GM19455 (cell line): ENCODE results near the gene OR5J2.
"Not testable (repeated sequence)": the region's sequence is repeated elsewhere in the genome, so short reads cannot be mapped to it uniquely, and the experiment has no call there.

Source experiments
- ATAC-seq: cut with Tn5 transposase; IDR thresholded peaks from one replicate; pipeline ENCODE4 v1.9.1; 2021; ENCODE audit not compliant: unreplicated experiment

The OR5J2 gene

DNA sequence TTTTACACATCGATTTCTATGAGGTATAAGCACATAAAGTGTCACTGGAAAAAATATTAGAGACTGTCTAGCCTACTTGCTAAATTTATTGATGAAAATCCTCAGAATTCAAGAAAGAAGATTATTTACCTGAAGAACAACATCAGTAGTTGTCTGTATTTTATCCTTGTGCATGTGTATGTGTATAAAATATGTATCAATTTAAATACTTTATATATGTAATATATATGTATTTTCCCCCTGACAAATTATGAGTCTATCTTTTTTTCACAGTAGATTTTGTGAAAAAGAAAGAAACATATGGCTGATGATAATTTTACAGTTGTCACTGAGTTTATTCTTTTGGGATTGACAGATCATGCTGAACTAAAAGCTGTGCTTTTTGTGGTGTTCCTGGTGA lies at the start of gene OR5J2:
OR5J2 (plus strand) TSS at position 301 of the 400 bp plus-strand sequence; CDS start at position 301, 0 bp downstream.
- no peak for ATAC-seq

DNA sequence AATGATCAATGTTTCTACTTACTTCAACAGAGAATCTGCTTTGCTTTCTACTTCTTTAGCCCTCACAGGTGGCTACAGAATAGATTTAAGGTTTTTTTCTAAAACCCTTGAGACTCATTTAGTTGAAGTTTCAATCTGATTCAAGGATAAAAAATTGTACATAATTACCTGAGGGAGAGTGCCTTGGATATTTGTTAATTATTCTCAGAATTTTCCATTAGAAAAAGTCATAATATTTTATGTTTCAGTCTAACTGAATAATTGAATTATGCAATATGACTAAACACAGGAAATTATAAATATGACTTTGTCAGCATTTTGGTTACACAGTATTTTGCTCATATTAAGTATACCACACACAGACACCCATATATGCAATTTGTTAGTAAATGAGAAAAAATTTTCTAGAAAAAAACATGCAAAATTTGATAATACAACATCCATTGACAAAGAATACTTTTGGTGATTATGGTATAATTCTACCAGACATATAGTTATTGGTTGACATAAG lies 36.2 kb upstream of the OR5J2 start, which contains the start of gene OR8J3:
OR8J3 (minus strand) TSS at position 51 of the 511 bp plus-strand sequence. CDS start 2,483 bp downstream, outside the sequence.
- no peak for ATAC-seq

DNA sequence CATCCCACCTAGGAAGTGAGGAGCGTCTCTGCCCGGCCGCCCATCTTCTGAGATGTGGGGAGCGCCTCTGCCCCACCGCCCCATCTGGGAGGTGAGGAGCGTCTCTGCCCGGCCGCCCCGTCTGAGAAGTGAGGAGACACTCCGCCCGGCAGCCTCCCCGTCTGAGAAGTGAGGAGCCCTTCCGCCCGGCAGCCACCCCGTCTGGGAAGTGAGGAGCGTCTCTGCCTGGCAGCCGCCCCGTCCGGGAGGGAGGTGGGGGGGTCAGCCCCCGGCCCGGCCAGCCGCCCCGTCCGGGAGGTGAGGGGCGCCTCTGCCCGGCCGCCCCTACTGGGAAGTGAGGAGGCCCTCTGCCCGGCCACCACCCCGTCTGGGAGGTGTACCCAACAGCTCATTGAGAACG lies 32.7 kb upstream of the OR5J2 start:
- not testable (repeated sequence) for ATAC-seq

DNA sequence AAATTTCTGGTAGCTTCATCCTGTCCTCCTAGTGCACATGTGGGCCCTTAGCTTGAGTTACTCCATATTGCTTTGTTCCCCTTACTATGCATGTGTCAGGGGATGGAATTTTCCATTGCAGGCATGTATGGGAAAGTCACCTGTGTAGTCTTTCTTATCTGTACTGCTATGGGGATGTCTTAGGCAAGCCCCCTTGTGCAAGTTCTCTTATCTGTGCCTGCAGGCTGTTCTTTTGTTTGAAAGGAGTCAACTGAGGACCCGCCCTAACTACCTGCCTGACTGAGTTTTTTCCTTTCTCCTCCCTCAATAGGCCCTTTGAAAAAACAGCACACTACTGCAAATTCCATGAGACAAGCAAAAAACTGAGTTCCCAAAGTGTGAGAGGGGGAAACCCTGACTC lies 25.0 kb upstream of the OR5J2 start:
- ATAC-seq, result no peak

DNA sequence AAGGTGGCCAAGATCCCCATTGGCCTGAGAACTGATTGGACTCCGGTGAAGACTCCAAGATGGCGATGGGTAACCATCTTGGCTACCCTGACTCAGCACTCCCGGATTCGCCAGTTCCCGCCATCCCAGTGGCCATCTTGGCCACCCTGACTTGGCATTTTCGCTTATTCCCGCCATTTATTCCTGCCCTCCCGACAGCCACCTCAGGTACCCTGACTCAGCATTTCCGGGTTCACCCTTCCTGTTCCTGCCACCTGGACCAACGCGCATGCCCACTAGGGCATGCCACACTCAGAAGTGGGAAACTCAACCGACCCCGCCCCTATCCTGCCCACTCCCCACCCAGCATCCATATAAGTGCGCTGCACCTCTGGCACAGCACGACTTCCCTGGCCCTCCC lies 24.1 kb upstream of the OR5J2 start:
- no peak for ATAC-seq

DNA sequence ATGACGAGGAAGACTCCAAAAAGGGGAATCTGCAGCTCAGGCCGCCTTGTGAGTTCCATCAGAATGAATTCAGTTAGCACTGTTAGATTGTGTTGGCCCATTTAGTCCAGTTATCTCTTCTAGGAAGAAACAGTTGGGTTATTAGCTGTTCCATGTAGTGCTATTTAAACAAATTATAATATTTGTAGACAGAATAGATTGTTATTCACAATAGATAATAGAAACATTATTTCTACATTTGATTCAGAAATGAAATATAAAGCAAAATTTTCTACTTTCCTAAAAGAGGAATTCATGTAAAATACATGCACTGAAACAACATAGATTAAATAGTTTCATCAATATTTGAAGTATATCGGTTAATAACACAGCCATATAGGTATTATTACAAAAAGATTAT lies 16.2 kb upstream of the OR5J2 start, which contains the start of gene OR8K5:
OR8K5 (minus strand) TSS at position 101 of the 400 bp plus-strand sequence; CDS start at position 101, 0 bp downstream.
- no peak for ATAC-seq

DNA sequence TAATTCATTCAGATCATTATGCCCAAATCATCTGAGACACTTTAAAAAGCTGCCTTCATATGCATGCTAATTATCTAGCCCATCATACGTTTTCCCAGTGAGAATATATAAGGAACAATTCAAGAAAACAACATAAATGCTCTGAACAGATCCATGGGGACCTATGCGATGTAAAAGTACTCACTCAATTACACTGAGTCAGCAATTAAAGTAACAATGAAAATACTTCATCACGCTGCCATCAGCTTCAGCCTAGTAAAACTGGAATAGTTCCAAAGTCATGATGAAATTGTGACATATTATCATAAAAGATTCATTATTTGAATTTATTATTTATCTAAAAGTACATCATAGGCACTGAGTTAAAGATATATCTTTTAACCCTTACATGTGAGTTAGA lies 12.6 kb upstream of the OR5J2 start:
- no peak for ATAC-seq

DNA sequence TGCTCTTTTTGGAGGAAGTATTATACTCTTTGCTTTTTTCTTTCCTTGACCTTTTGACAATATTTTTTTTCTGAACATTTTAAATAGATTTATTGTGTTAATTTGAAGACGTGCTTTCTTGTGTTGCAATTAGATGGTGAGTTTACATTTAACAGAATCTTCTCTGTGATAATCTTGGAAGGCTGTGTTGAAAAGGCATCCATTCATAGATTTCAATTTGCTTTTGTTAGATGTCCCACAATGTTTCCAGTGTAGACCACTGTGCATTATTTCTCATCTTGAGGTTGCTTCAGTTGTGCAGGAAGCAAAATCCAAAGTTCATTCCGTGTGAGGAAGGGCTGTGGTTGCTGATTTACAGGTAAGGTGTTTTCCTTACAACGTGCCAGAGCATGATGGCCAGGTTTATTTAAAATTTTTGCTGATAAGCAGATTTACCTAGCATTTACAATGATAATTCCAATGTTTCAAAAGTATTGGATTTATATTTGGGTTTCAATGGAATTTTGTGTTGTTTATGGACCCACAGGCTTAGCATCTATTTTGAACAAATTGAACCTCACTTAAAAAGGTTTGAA lies 4.1 kb upstream of the OR5J2 start:
- ATAC-seq, result no peak

DNA sequence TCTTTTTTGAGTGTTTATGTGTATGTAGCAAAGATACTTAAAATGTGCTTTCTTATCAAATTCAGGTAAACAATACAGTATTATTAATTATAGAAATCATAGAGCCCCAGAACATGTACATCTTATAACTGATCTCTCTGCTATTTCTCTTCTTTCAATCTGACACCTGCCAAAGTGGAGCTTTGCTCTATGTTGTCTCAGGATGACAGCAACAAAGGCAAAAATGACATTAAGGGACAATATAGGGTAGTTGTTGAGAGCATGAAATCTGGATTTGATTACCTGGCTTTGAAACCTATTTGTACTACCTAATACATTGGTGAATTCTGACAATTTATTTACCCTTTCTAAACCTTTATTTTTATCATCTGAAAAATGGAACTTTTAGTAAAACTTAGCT lies 7.0 kb downstream of the OR5J2 start:
- no peak for ATAC-seq

DNA sequence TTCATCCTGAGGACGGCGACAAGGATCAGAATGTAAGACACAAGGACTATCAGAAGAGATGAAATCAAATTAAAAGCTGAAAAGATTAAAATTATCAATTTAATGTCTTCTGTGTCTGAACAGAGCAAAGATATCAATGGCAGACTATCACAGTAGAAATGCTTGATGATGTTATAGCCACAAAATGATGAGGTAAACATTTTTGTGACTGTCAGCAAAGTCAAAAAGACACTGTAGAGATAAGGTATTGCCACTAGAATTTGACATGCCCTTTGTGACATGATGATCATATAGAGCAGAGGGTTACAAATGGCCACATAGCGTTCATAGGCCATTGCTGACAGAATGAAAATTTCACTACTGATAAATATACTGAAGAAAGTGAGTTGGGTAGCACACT lies 12.2 kb downstream of the OR5J2 start:
- ATAC-seq, result no peak

DNA sequence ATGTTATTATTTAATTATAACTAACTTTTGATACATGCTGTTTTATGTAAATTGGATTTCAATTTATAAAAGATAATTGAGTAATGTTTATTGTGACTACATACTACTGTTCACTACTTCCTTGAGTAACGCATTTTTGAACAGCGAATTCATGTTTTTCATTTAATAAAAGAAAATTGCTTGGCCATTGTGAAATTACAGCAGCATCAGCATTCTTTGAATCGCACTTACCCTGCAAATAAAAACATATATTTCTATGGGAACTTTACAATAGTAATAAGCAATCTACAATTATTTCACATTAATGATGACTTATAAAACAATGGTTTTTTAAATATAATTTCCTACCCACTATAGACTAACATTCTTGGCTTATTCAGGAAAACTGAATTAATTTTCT lies 20.3 kb downstream of the OR5J2 start:
- ATAC-seq, result no peak

DNA sequence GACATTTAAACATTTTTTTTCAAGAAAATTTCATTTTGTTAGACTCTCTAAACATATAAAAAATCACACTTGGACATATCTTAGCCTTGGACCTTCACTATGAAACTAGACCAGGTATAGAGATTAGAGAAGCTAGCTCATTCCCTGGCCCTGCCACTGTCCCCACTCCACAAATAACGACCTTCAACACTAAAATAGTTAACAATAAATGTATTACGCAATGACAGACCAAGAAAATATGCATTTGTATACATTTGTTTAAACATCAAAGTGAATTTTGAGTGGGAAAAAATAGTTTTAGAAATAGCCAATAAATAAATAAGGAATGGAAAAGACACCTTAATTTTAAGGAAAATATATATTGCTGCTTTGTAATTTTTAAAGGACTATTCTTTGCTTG lies 20.9 kb downstream of the OR5J2 start:
- ATAC-seq, result no peak

DNA sequence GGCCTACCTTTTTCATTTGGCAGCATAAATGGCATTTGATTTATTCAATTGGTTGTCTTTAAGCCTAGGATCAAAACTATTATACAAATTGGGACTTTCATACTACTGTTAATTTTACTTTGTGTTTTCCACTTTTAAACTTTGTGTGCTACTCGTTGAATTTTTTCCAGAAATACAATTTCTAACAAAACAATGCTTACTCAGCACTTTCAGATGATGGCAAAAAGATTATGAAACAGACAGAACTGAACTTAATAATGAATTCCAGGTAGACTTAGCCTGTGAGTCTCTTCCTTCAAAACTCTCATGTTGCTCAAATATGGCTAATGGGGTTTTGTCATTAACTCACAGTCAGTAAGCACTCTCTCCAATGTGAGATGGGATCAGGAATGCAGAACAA lies 31.4 kb downstream of the OR5J2 start:
- no peak for ATAC-seq

DNA sequence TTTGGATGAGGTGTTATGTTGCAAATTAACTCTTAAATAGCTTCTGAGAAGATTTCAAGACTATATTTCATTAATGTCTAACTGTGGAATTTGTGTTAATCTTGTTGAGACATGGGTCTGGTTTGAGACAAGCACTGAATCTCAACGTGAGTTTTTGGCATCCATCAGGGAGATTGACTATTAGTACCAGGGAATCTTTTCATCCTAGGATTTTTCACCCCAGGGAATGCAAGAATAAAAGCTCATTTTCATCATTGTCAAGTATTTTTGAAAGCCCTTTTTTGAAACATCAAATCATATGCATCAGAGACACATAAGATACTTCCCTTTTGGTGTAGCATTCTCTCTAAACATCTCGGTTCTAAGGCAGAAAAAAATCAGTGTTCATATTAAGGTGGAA lies 38.1 kb downstream of the OR5J2 start:
- ATAC-seq, result no peak

DNA sequence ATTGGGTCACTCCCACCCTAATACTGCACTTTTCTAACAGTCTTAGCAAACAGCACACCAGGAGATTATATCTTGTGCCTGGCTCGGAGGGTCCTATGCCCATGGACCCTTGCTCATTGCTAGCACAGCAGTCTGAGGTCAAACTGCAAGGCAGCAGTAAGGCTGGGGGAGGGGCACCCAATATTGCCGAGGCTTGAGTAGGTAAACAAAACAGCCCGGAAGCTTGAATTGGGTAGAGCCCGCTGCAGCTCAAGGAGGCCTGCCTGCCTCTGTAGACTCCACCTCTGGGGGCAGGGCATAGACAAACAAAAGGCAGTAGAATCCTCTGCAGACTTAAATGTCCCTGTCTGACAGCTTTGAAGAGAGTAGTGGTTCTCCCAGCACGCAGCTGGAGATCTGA lies 43.3 kb downstream of the OR5J2 start:
- not testable (repeated sequence) for ATAC-seq
